HCT116 (cell line): Measurements from ENCODE around the gene DAZAP2. TPM values are rescaled to one million over a fixed set of nuclear protein-coding genes. Genes with fewer than 3 reads are reported as not detected.

Experiments used
- ATAC-seq: fragments of 200-7000 bp; cut with Tn5 transposase; 2 replicates; pipeline ENCODE4 v1.9.1; 2020; ENCODE audit warnings: mild to moderate bottlenecking, moderate library complexity
- BruUV-seq: library from RNA; stranded (reverse); fragments of 400-500 nt; replicated peaks from 2 replicates; lab custom pipeline; 2021; lab: Mats Ljungman, UMichigan
- CTCF ChIA-PET: fragments of 300-600 bp; sonication (Branson Sonifier 250); formaldehyde crosslinking; loops from one replicate; lab custom pipeline; 2021; ENCODE audit warnings: antibody characterized with exemption; lab: Charles Lee
- POLR2A ChIA-PET: fragments of 300-600, 350-600 bp; sonication (Branson Sonifier 250); formaldehyde crosslinking; loops from one replicate; lab custom pipeline; 2021; ENCODE audit warnings: antibody characterized with exemption; lab: Charles Lee
- RAD21 ChIA-PET, 2 experiments: fragments of 300-600 bp; sonication (Branson Sonifier 250); formaldehyde crosslinking; loops; one replicate each; lab custom pipeline; 2023; ENCODE audit warnings: low total read pairs in 2 of 2; ENCODE audit not compliant: uncharacterized antibody in 2 of 2, unreplicated experiment in 2 of 2, low non-redundant PET in 1 of 2; lab: Charles Lee
- DNase-seq: peaks from one replicate; pipeline ENCODE4 v3.0.0-alpha.2; 2010; ENCODE audit warnings: low read depth, low spot score
- H2AFZ ChIP-seq: fragments of 200-600 bp; shearing (Covaris generic), sonication (generic); 2 replicates; pipeline ENCODE4 v1.6.1; 2017; ENCODE audit warnings: low read depth, mixed run types, mixed read lengths, antibody characterized with exemption, low read length; ENCODE audit not compliant: poor library complexity, severe bottlenecking
- H3K27ac ChIP-seq: 2 replicates; pipeline ENCODE4 v1.5.1; 2012; ENCODE audit warnings: low read depth, low read length
- H3K27me3 ChIP-seq: fragments of 200-600 bp; sonication (generic); 2 replicates; pipeline ENCODE4 v1.6.1; 2016; ENCODE audit warnings: mixed run types, low read length, mixed read lengths; ENCODE audit not compliant: insufficient read depth
- H3K36me3 ChIP-seq, 2 experiments: fragments of 200-500 bp in 1 of 2; fragments of 200-600 bp in 1 of 2; sonication (Bioruptor generic) in 1 of 2; sonication (generic) in 1 of 2; 2 replicates each; pipeline versions ENCODE4 v1.5.1 to v1.6.1; 2014 to 2016; ENCODE audit warnings: low read length in 2 of 2, inconsistent platforms in 1 of 2, mixed read lengths in 1 of 2, mixed run types in 1 of 2; ENCODE audit not compliant: insufficient read depth in 2 of 2, control insufficient read depth in 1 of 2
- H3K4me1 ChIP-seq, 2 experiments: fragments of 200-600 bp in 1 of 2; sonication (generic) in 1 of 2; 2 replicates each; pipeline versions ENCODE4 v1.5.1 to v1.6.1; 2012 to 2017; ENCODE audit warnings: low read length in 2 of 2, inconsistent platforms in 1 of 2, mild to moderate bottlenecking in 1 of 2, mixed read lengths in 1 of 2, mixed run types in 1 of 2, moderate library complexity in 1 of 2; ENCODE audit not compliant: insufficient read depth in 2 of 2, control insufficient read depth in 1 of 2
- H3K4me2 ChIP-seq: fragments of 200-600 bp; sonication (generic); 2 replicates; pipeline ENCODE4 v1.6.1; 2017; ENCODE audit warnings: mixed run types, low read length, mixed read lengths
- H3K4me3 ChIP-seq, 2 experiments: fragments of 200-600 bp in 1 of 2; sonication (generic) in 1 of 2; replicated peaks in 1 of 2; 2 replicates each; pipeline ENCODE4 v1.5.1; 2011 to 2016; ENCODE audit warnings: low read length in 2 of 2, control low read depth in 1 of 2, low read depth in 1 of 2, mild to moderate bottlenecking in 1 of 2, mixed read lengths in 1 of 2, mixed run types in 1 of 2
- H3K79me2 ChIP-seq: fragments of 200-600 bp; sonication (generic); 2 replicates; pipeline ENCODE4 v1.6.1; 2017; ENCODE audit warnings: mild to moderate bottlenecking, mixed run types, low read length, moderate library complexity, mixed read lengths; ENCODE audit not compliant: insufficient read depth
- H3K9ac ChIP-seq: fragments of 200-600 bp; sonication (generic); 2 replicates; pipeline ENCODE4 v1.6.1; 2016; ENCODE audit warnings: low read length, mixed read lengths
- H3K9me2 ChIP-seq: fragments of 200-600 bp; sonication (generic), shearing (Covaris generic); 2 replicates; pipeline ENCODE4 v1.6.1; 2017; ENCODE audit warnings: mixed run types, mild to moderate bottlenecking, moderate library complexity; ENCODE audit not compliant: insufficient read depth
- H3K9me3 ChIP-seq, 2 experiments: fragments of 200-500 bp in 1 of 2; fragments of 200-600 bp in 1 of 2; sonication (Bioruptor generic) in 1 of 2; sonication (generic) in 1 of 2; 2 replicates each; pipeline ENCODE4 v1.6.1; 2014 to 2017; ENCODE audit warnings: low read length in 2 of 2, mixed read lengths in 2 of 2, inconsistent platforms in 1 of 2, low read depth in 1 of 2, mild to moderate bottlenecking in 1 of 2, mixed run types in 1 of 2, moderate library complexity in 1 of 2; ENCODE audit not compliant: control insufficient read depth in 1 of 2, insufficient read depth in 1 of 2
- H4K20me1 ChIP-seq: fragments of 200-600 bp; sonication (generic), shearing (Covaris generic); 2 replicates; pipeline ENCODE4 v1.6.1; 2017; ENCODE audit warnings: mixed run types, mild to moderate bottlenecking, moderate library complexity; ENCODE audit not compliant: insufficient read depth
- CBX3 ChIP-seq: IDR thresholded peaks from 2 replicates; pipeline ENCODE4 v1.6.1; 2012; ENCODE audit warnings: low read depth
- EGR1 ChIP-seq: IDR thresholded peaks from 2 replicates; pipeline ENCODE4 v1.6.1; 2012; ENCODE audit warnings: low read depth
- EZH2phosphoT487 ChIP-seq: fragments of 200-600 bp; IDR thresholded peaks from 2 replicates; pipeline ENCODE4 v1.6.1; 2018; ENCODE audit warnings: antibody characterized with exemption, borderline replicate concordance
- POLR2A ChIP-seq: IDR thresholded peaks from 2 replicates; pipeline ENCODE4 v1.7.0; 2011; ENCODE audit warnings: borderline replicate concordance; ENCODE audit not compliant: insufficient read depth, insufficient read length; ENCODE audit errors: extremely low read depth
- POLR2AphosphoS5 ChIP-seq: IDR thresholded peaks from 2 replicates; pipeline ENCODE4 v1.6.1; 2011; ENCODE audit warnings: mild to moderate bottlenecking, low read depth, low read length, moderate library complexity
- RAD21 ChIP-seq: IDR thresholded peaks from 2 replicates; pipeline ENCODE4 v1.6.1; 2012; ENCODE audit warnings: low read depth, mild to moderate bottlenecking
- SIN3A ChIP-seq: IDR thresholded peaks from 2 replicates; pipeline ENCODE4 v1.6.1; 2012; ENCODE audit warnings: low read depth
- SP1 ChIP-seq: IDR thresholded peaks from 2 replicates; pipeline ENCODE4 v1.6.1; 2012; ENCODE audit warnings: low read depth
- TCF7L2 ChIP-seq: IDR thresholded peaks from 2 replicates; pipeline ENCODE4 v1.7.0; 2011; ENCODE audit warnings: borderline replicate concordance, inconsistent platforms; ENCODE audit not compliant: insufficient read depth, insufficient read length; ENCODE audit errors: extremely low read depth
- YY1 ChIP-seq: IDR thresholded peaks from 2 replicates; pipeline ENCODE4 v1.6.1; 2011; ENCODE audit warnings: low read length, low read depth, moderate library complexity, mild to moderate bottlenecking; ENCODE audit not compliant: insufficient replicate concordance; ENCODE audit errors: extremely low read depth
- ZNF274 ChIP-seq: fragments of 200-500 bp; sonication (Bioruptor generic); IDR thresholded peaks from 2 replicates; pipeline ENCODE4 v1.6.1; 2014; ENCODE audit warnings: mild to moderate bottlenecking, low read depth, low read length, inconsistent platforms
- intact Hi-C: fragments of 100-400 bp; cut with micrococcal nuclease; formaldehyde crosslinking; loops from 2 replicates; pipeline ENCODE4 v1.10.0; 2022
- total RNA-seq: library from RNA; stranded (reverse); gene quantifications from one replicate; pipeline ENCODE4 v1.2.1, GENCODE V29; 2021; ENCODE audit not compliant: unreplicated experiment
- TF ChIP-seq, protein P1 (sequence below), 3 experiments: fragments of 200-600 bp in 1 of 3; sonication (generic) in 1 of 3; IDR thresholded peaks in 2 of 3; conservative IDR thresholded peaks in 1 of 3; 2 replicates each; pipeline ENCODE4 v1.5.1; 2012 to 2017; ENCODE audit warnings: low read depth in 2 of 3, low read length in 2 of 3, antibody characterized with exemption in 1 of 3, borderline replicate concordance in 1 of 3, control low read depth in 1 of 3, mild to moderate bottlenecking in 1 of 3, mixed read lengths in 1 of 3, mixed run types in 1 of 3, moderate library complexity in 1 of 3; ENCODE audit not compliant: insufficient read depth in 1 of 3
- TF ChIP-seq, protein P2 (sequence below): IDR thresholded peaks from 2 replicates; pipeline ENCODE4 v1.6.1; 2012

DAZAP2 gene
- total RNA-seq, 1 experiment from 2014 or later: 157 TPM

DNA sequence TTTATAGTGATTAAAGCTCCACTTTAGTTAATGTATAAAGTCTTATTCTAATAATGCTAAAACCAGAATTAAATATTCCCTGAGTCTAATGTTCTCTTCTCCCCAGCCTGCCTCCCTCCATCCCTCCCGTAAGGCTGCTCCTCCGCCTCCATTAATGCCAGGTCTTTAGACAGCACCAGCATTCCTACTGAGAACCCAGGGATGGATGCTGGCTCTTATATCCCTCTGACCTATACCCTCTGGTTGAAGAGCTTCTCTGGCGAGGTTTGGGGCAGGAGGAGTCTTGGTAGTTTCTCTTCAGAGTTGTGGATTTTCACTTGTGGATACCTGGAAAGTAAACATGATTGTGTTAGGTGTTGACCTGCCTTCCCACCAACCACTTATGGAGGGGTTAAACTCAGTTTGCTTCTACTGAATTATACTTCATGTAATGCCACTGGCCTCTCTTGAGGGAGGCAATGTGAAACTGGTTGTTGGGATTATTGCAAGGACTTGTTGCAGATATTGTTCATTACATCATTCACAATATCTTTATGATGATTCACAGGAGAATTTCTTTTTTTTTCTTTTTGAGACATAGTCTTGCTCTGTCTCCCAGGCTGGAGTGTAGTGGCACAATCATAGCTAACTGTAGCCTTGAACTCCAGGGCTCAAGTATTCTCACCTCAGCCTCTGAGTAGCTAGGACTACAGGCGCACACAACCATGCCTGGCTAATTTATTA is 42.7 kb downstream of the DAZAP2 start (continued):
- TF ChIP-seq, protein P1, sequence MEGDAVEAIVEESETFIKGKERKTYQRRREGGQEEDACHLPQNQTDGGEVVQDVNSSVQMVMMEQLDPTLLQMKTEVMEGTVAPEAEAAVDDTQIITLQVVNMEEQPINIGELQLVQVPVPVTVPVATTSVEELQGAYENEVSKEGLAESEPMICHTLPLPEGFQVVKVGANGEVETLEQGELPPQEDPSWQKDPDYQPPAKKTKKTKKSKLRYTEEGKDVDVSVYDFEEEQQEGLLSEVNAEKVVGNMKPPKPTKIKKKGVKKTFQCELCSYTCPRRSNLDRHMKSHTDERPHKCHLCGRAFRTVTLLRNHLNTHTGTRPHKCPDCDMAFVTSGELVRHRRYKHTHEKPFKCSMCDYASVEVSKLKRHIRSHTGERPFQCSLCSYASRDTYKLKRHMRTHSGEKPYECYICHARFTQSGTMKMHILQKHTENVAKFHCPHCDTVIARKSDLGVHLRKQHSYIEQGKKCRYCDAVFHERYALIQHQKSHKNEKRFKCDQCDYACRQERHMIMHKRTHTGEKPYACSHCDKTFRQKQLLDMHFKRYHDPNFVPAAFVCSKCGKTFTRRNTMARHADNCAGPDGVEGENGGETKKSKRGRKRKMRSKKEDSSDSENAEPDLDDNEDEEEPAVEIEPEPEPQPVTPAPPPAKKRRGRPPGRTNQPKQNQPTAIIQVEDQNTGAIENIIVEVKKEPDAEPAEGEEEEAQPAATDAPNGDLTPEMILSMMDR (IDR thresholded peaks at IDR 0.05 in 2 of 3, conservative IDR thresholded peaks at IDR 0.05 in 1 of 3; ENCODE audit: borderline replicate concordance in 1 of 3, insufficient read depth in 1 of 3, low read depth in 2 of 3, low read length in 2 of 3): no peak
- no peak for TF ChIP-seq YY1
- no peak for TF ChIP-seq EZH2phosphoT487
- no peak for TF ChIP-seq POLR2A
- TF ChIP-seq TCF7L2: no peak
- no peak for TF ChIP-seq EGR1
- TF ChIP-seq, protein P2, sequence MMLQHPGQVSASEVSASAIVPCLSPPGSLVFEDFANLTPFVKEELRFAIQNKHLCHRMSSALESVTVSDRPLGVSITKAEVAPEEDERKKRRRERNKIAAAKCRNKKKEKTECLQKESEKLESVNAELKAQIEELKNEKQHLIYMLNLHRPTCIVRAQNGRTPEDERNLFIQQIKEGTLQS: no peak

DNA sequence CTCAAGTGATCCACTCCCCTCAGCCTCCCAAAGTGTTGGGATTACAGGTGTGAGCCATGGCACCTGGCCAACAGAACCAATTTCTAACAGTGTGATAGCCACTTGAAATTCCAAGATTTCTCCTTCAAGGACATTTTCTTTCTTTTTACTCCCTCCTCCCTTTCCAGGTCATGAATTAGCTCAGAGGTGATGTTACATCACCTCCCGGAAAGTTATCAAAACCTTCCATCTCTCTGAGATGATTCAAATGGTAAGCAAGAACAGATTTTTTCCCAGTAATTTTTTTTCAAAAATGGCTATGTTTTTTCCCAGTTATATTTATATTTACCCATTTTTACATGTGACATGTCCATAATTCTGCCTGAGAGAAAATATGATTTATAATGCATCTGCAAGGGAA is 47.2 kb downstream of the DAZAP2 start:
- no peak overlapping the region for H3K4me2 ChIP-seq
- H4K20me1 ChIP-seq: no peaks in the 10 kb centered on the region
- POLR2A ChIA-PET: no interaction called here
- peaks cover 0 to 6% of the 10 kb centered on the region in 2 experiments; a peak in 1 of 4 replicates for H3K4me1 ChIP-seq
- H3K4me3 ChIP-seq: no peak overlapping the region
- no peaks in the 10 kb centered on the region for H3K9me3 ChIP-seq
- H3K79me2 ChIP-seq: no peaks in the 10 kb centered on the region
- DNase-seq (no peak), ATAC-seq (no peak)
- no peaks in the 10 kb centered on the region for H3K36me3 ChIP-seq
- H2AFZ ChIP-seq: no peak overlapping the region
- H3K27ac ChIP-seq: no peak overlapping the region
- RAD21 ChIA-PET: no interaction called here
- H3K27me3 ChIP-seq: no peaks in the 10 kb centered on the region
- H3K9me2 ChIP-seq: no peaks in the 10 kb centered on the region
- no peak overlapping the region for H3K9ac ChIP-seq
- no TSS peak for BruUV-seq
- no peak for TF ChIP-seq RAD21
- TF ChIP-seq SP1: no peak
- TF ChIP-seq POLR2AphosphoS5: no peak
- no peak for TF ChIP-seq SIN3A
- TF ChIP-seq CBX3: no peak
- no peak for TF ChIP-seq ZNF274
- TF ChIP-seq, all 23 proteins: peak for 0
- CTCF ChIA-PET: no interaction called here
- intact Hi-C loops: no loop called here
